GM19372 (cell line): ENCODE measurements around the gene PPP1R1C.

Source experiments
- ATAC-seq: cut with Tn5 transposase; IDR thresholded peaks from one replicate; pipeline ENCODE4 v1.9.1; 2021; ENCODE audit warnings: mild to moderate bottlenecking, low read depth, moderate library complexity; ENCODE audit not compliant: unreplicated experiment

PPP1R1C gene

GRCh38 chr2:182097571-182098164, 112.0 kb downstream of the PPP1R1C start:
- ATAC-seq = no peak

GRCh38 chr2:182098648-182099047, 113.0 kb downstream of the PPP1R1C start:
- no peak for ATAC-seq

DNA sequence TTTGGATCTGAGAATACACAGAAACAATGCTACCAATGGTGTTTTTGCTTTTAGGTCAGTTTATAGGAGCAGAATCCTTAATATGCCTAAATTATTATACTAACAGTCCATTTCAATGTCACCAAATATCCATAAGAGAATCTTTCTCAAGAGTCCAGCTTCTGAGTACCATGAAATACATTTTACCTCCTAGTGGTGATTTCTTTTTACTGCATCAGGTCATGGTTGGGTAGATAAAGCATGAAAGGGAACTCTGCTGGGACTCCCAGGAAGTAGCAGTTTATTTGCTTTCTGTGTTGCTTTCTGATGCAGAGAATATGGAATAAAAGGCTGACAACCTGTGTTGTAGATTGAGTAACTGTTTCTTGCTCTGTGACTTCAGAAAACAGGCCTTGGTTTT, 115.6 kb downstream of the PPP1R1C start:
- ATAC-seq = no peak

DNA sequence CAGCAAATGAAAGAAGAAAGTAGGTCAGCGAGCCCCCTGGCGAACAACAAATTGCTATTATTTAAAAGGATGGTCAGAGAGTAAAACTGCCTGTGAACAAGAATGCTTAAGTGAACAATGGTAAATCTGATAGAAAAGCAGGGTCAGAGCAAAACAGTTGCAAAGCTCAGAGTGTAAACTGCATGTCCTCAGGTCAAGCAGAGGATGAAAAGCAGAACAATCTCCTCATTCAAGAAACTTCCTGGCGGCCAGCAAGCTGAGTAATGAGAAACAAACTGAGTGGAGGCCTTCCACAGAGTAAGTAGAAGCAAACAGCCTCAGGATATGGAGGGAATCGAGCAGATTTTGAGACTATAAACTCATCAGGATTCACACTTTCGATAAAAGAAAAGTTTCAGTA, 117.9 kb downstream of the PPP1R1C start:
- no peak for ATAC-seq

DNA sequence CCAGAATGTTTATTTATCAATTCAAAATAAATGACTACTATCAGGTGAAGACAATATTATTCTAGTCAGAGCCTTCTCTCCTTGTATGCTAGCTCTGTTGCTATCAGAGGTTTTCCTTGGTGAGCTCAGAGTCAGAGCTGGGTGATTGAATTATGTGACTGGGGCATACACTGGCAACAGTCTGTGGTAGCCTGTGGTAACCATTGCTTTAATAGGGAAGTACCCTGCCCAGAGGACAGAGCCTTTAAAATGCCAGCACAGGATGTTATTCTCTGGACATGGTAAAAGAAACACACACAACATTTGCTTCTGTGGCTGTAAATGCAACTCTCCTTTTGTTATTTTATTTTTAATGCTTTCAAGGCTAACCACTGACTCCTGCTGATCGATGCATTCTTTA, 124.7 kb downstream of the PPP1R1C start:
- no peak for ATAC-seq

DNA sequence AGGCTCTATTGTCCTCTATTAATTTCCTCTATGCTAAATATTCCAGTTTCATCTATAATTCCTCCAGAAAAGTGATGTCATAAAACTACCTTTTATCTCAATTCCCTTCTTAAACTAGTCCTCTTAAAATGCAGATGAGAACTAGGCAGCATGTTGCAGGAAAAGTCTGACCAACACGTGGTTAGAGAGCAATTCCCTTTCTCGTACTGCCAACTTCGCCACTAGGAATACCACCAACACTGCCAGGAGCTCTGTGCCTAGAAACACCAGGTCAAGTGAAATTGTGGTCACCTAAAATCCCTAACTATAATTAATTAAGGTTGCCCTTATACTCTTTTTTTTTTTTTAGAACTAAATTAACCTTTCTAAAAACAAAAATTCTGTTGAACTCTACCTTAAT, 127.7 kb downstream of the PPP1R1C start:
- no peak for ATAC-seq

DNA sequence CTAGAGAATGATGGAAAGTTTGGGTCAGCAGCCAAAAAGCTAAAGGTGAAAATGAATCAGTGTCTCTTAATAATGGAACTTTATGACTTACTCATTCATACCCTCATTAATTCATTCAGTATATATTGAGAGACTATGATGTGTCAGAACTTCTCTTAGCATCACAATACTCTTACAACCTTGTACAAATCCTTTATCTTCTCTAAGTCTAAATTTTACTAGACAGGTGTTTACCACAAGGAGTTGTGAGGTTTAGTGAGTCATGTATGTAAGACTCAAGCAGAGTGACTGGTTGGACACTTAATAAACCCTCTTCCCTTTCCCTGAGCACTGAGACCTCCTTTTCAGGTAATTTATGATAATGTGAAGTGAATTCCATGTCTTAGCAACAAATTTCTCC, 129.6 kb downstream of the PPP1R1C start:
- no peak for ATAC-seq

GRCh38 chr2:182116774-182117173, 131.1 kb downstream of the PPP1R1C start:
- ATAC-seq = no peak

- no peak for ATAC-seq
Measured at GRCh38 chr2:182117196-182117595, 131.5 kb downstream of the PPP1R1C start.

- ATAC-seq = no peak
Measured at GRCh38 chr2:182128821-182129707, 143.4 kb downstream of the PPP1R1C start.

- ATAC-seq = no peak
Measured at GRCh38 chr2:182132605-182133004, 147.0 kb downstream of the PPP1R1C start.

GRCh38 chr2:182133195-182133891, 147.7 kb downstream of the PPP1R1C start:
- ATAC-seq = no peak

DNA sequence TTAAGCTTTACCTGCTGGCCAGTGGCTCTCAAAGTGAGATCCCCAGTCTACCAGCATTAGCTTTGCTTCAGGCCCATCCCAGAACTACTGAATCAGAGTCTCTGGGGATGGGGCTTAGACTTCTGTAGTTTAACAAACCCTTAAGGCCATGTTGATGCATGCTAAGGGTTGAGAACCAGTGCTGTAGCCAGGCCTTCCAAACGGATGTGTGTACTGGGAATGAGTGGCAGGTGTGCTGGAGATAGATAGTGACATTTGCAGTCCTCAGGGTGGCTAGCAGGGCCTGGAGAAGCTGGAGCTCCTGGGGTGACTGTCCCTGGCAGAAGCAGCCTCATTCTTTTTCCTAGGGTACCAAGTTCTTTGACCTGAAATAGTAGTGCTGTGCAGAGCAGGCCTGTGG, 148.5 kb downstream of the PPP1R1C start:
- ATAC-seq = no peak

DNA sequence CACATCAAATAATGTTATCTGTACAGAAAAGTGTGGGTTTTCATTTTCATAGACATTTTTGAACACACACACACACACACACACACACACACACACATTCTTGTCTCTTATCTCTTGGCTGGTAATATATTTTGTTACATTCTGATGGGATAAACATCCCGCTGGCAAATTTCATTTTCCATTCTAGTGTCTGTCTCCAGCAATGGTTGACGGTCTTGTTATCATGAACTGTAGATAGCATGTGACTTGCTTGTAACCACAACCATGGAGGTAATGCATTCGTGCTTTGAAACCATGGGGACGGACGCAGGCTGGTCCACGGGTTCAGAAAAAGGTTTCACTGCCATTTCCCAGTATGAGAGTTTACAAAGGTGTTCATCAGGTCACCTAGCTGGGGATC, 156.4 kb downstream of the PPP1R1C start:
- ATAC-seq = no peak

DNA sequence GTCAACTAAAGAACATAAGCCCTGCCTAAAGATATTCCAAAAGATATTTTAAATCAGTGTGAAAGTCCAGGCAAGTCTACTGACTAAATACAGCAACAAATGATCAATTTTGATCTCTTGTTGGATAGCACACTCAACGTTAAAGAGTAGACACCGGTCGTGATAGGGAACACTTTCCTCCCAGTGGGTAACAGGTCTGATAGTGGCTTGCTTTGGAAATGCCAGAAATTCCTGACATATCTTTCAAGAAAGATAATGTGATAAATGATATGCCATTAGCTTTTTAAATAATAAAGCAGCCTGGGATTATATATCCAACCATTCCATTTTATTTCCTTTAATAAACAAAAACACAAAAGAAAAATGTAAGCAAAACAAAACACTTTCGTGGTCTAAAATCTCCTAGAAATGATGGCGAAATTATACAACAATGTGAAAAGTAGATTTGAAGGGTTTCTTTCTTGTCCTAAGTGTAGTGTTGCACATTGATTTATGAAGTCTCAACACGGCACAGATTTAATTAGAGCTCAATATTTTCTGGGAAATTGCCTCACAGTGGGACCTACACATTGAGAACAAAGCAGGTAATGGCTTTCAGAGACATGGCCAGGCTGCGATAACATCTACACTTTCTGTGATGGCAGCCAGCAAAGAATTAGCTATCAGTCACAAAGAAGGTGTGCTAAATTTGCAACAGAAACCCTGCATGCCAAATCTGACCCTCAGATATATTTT, 158.6 kb downstream of the PPP1R1C start:
- ATAC-seq = no peak

GRCh38 chr2:182144776-182145165, 159.1 kb downstream of the PPP1R1C start:
- no peak for ATAC-seq

- no peak for ATAC-seq
Measured at GRCh38 chr2:182148344-182148743, 162.7 kb downstream of the PPP1R1C start.

DNA sequence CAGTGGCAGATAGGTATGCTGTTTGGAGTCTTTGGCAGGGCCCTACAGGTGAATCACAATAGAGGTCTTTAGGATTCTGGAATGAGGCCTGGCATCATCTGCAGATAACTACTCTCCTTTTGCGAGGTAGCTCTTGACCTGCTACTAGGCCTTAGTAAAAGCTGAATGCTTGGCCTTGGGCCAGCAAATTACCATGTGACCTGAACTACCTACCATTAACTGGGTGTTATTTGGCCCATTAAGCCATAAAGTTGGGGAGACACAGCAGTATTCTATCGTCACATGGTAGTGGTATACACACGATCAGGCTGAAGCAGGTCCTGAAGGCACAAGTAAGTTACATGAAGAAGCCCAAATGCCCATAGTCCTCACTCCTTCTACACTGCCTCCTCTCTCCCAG, 178.2 kb downstream of the PPP1R1C start:
- no peak for ATAC-seq

- no peak for ATAC-seq
Measured at GRCh38 chr2:182164686-182165085, 179.0 kb downstream of the PPP1R1C start.

DNA sequence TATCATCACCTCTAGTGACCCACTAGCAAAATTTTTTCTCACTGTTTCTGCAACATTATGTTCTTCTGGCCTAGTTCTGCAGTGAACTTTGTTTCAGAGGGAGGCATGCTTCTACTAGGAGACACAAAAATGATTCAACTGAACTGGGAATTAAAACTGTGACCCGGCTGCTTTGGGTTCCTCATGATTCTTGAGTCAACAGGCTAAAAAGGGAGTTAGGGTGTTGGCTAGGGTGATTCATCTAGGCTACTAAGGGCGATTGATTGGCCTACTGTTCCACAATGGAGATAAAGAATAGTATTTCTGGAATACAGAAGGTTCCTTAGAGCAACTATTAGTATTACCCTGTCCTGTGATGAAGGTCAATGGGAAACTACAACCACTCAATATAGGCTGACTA, 179.5 kb downstream of the PPP1R1C start:
- ATAC-seq = no peak

- ATAC-seq = no peak
Measured at GRCh38 chr2:182166406-182166805, 180.8 kb downstream of the PPP1R1C start.
